H9 (cell line): ENCODE measurements around the gene HTT-AS. TPM values are rescaled to one million over a fixed set of nuclear protein-coding genes. Genes with fewer than 3 reads are reported as not detected.

Experiments used
- DNase-seq: peaks from one replicate; pipeline ENCODE4 v3.0.0-alpha.2; 2017
- H2AFZ ChIP-seq: one replicate; pipeline ENCODE4 v1.6.1; 2013; ENCODE audit warnings: mild to moderate bottlenecking, low read length, control low read depth, moderate library complexity
- H2AK5ac ChIP-seq: 2 replicates; pipeline ENCODE4 v1.6.1; 2013; ENCODE audit warnings: low read length, control low read depth, mixed read lengths; ENCODE audit not compliant: insufficient read length
- H2BK120ac ChIP-seq: one replicate; pipeline ENCODE4 v1.6.1; 2013; ENCODE audit warnings: low read depth, mild to moderate bottlenecking, low read length, control low read depth, inconsistent platforms; ENCODE audit not compliant: poor library complexity, severe bottlenecking
- H2BK12ac ChIP-seq: 2 replicates; pipeline ENCODE4 v1.6.1; 2013; ENCODE audit warnings: low read length, control low read depth, mixed read lengths, low read depth; ENCODE audit not compliant: insufficient read length
- H2BK15ac ChIP-seq: 2 replicates; pipeline ENCODE4 v1.6.1; 2013; ENCODE audit warnings: low read depth, low read length, control low read depth
- H2BK20ac ChIP-seq: one replicate; pipeline ENCODE4 v1.6.1; 2013; ENCODE audit warnings: low read depth, mild to moderate bottlenecking, low read length, control low read depth, inconsistent platforms; ENCODE audit not compliant: poor library complexity, severe bottlenecking
- H2BK5ac ChIP-seq: 2 replicates; pipeline ENCODE4 v1.6.1; 2013; ENCODE audit warnings: low read length, control low read depth, mixed read lengths; ENCODE audit not compliant: insufficient read length
- H3K14ac ChIP-seq: 2 replicates; pipeline ENCODE4 v1.6.1; 2013; ENCODE audit warnings: low read length, control low read depth; ENCODE audit not compliant: insufficient read depth
- H3K18ac ChIP-seq: 2 replicates; pipeline ENCODE4 v1.6.1; 2013; ENCODE audit warnings: low read depth, mild to moderate bottlenecking, mixed read lengths, low read length, control low read depth; ENCODE audit not compliant: insufficient read length
- H3K23ac ChIP-seq: 2 replicates; pipeline ENCODE4 v1.6.1; 2013; ENCODE audit warnings: low read length, control low read depth, mixed read lengths, low read depth; ENCODE audit not compliant: insufficient read length
- H3K23me2 ChIP-seq: 2 replicates; pipeline ENCODE4 v1.6.1; 2013; ENCODE audit warnings: low read depth, mild to moderate bottlenecking, mixed read lengths, low read length, control low read depth; ENCODE audit not compliant: insufficient read length, poor library complexity, severe bottlenecking
- H3K27ac ChIP-seq: 2 replicates; pipeline ENCODE4 v1.5.1; 2013; ENCODE audit warnings: low read length, control low read depth, mixed read lengths, low read depth; ENCODE audit not compliant: insufficient read length
- H3K27me3 ChIP-seq: 2 replicates; pipeline ENCODE4 v1.6.1; 2013; ENCODE audit warnings: low read length, control low read depth, inconsistent platforms; ENCODE audit not compliant: insufficient read depth
- H3K4ac ChIP-seq: 2 replicates; pipeline ENCODE4 v1.6.1; 2013; ENCODE audit warnings: low read depth, mild to moderate bottlenecking, control low read depth, inconsistent platforms, low read length, moderate library complexity
- H3K4me1 ChIP-seq: 2 replicates; pipeline ENCODE4 v1.6.1; 2013; ENCODE audit warnings: low read length, control low read depth, inconsistent platforms; ENCODE audit not compliant: insufficient read depth
- H3K4me2 ChIP-seq: 2 replicates; pipeline ENCODE4 v1.6.1; 2013; ENCODE audit warnings: low read length, control low read depth, mixed read lengths; ENCODE audit not compliant: insufficient read length, insufficient read depth
- H3K56ac ChIP-seq: 2 replicates; pipeline ENCODE4 v1.6.1; 2013; ENCODE audit warnings: low read depth, mild to moderate bottlenecking, mixed read lengths, low read length, control low read depth; ENCODE audit not compliant: insufficient read length
- H3K79me1 ChIP-seq: 2 replicates; pipeline ENCODE4 v1.6.1; 2013; ENCODE audit warnings: low read depth, mild to moderate bottlenecking, moderate library complexity, low read length, control low read depth, inconsistent platforms; ENCODE audit not compliant: insufficient read depth, poor library complexity, severe bottlenecking
- H3K79me2 ChIP-seq: 2 replicates; pipeline ENCODE4 v1.6.1; 2013; ENCODE audit warnings: low read length, control low read depth, inconsistent platforms; ENCODE audit not compliant: insufficient read depth
- H3K9ac ChIP-seq: 2 replicates; pipeline ENCODE4 v1.6.1; 2013; ENCODE audit warnings: low read length, control low read depth, mixed read lengths; ENCODE audit not compliant: insufficient read length; ENCODE audit errors: extremely low read depth
- H3K9me3 ChIP-seq: one replicate; pipeline ENCODE4 v1.6.1; 2013; ENCODE audit warnings: low read depth, low read length, inconsistent platforms; ENCODE audit not compliant: control insufficient read depth
- H3T11ph ChIP-seq: one replicate; pipeline ENCODE4 v1.6.1; 2013; ENCODE audit warnings: mild to moderate bottlenecking, low read length, control low read depth, inconsistent platforms
- H4K20me1 ChIP-seq: one replicate; pipeline ENCODE4 v1.6.1; 2013; ENCODE audit not compliant: control insufficient read depth, insufficient read length, insufficient read depth
- H4K5ac ChIP-seq: 2 replicates; pipeline ENCODE4 v1.6.1; 2013; ENCODE audit warnings: low read depth, mild to moderate bottlenecking, mixed read lengths, low read length, control low read depth; ENCODE audit not compliant: insufficient read length
- H4K8ac ChIP-seq: replicated peaks from 2 replicates; pipeline ENCODE4 v1.6.1; 2013; ENCODE audit warnings: low read length, control low read depth, mixed read lengths, low read depth; ENCODE audit not compliant: insufficient read length
- H4K91ac ChIP-seq: 2 replicates; pipeline ENCODE4 v1.6.1; 2013; ENCODE audit warnings: low read depth, mild to moderate bottlenecking, moderate library complexity, mixed read lengths, low read length, control low read depth; ENCODE audit not compliant: insufficient read length
- H3K27ac Mint-ChIP-seq, 3 experiments: 2 replicates in 2 of 3; 3 replicates in 1 of 3; pipeline ENCODE4 v1.8.0; 2020 to 2021; ENCODE audit warnings: mixed read lengths in 3 of 3, mild to moderate bottlenecking in 1 of 3, moderate library complexity in 1 of 3
- H3K27me3 Mint-ChIP-seq: 2 replicates; pipeline ENCODE4 v1.8.0; 2021; ENCODE audit warnings: low read depth, mild to moderate bottlenecking, moderate library complexity, mixed read lengths
- H3K36me3 Mint-ChIP-seq, 3 experiments: 2 replicates in 2 of 3; 3 replicates in 1 of 3; pipeline ENCODE4 v1.8.0; 2020 to 2021; ENCODE audit warnings: low read depth in 3 of 3, mixed read lengths in 3 of 3; ENCODE audit not compliant: insufficient read depth in 1 of 3
- H3K4me1 Mint-ChIP-seq, 2 experiments: 2 replicates each; pipeline ENCODE4 v1.8.0; 2020; ENCODE audit warnings: mixed read lengths in 2 of 2
- H3K4me3 Mint-ChIP-seq, 2 experiments: 2 replicates in 1 of 2; 3 replicates in 1 of 2; pipeline ENCODE4 v1.8.0; 2020 to 2021; ENCODE audit warnings: mild to moderate bottlenecking in 2 of 2, mixed read lengths in 2 of 2, moderate library complexity in 1 of 2
- H3K9me3 Mint-ChIP-seq, 2 experiments: 2 replicates in 1 of 2; 3 replicates in 1 of 2; pipeline ENCODE4 v1.8.0; 2020; ENCODE audit warnings: mild to moderate bottlenecking in 2 of 2, mixed read lengths in 2 of 2, moderate library complexity in 1 of 2
- CTCF ChIP-seq: fragments of 200-600 bp; sonication (generic); conservative IDR thresholded peaks from 3 replicates; pipeline ENCODE4 v1.8.0; 2021; ENCODE audit warnings: antibody characterized with exemption, mild to moderate bottlenecking
- WGBS: extraction: QIAGEN DNeasy Blood & Tissue Kit; methylation state at CpG from one replicate; pipeline ENCODE4 v1.1.7; 2013; ENCODE audit warnings: missing lambda C conversion rate, low lambda C conversion rate, mixed read lengths; ENCODE audit not compliant: insufficient read length; ENCODE audit errors: extremely low coverage; 5-methylcytosine and 5-hydroxymethylcytosine counted together
- total RNA-seq: library from RNA; stranded (reverse); gene quantifications from 2 replicates; pipeline ENCODE4 v1.2.1, GENCODE V29; 2021

The HTT-AS gene
- total RNA-seq, 1 experiment from 2014 or later = not detected

DNA sequence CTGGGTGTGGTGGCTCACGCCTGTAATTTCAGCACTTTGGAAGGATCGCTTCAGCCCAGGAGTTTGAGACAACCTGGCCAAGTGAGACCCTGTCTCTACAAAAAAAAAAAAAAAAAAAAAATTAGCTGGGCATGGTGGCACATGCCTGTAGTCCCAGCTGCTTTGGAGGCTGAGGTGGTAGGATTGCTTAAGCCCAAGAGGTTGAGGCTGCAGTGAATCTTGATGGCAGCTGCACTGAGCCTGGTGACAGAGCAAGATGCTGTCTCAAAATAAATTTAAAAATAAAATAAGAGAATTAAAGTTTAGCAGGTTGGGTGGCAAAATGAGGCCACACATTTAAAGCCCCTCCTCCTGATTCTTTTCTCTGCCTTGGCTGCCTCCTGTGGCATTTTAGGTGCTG lies 47.3 kb upstream of the HTT-AS start:
- Histone ChIP-seq H3K4me2 (no peak overlapping the region), H3K27me3 (no peaks in the 10 kb centered on the region)

More for the DNA sequence above, 47.3 kb upstream of the HTT-AS start:
- H3T11ph ChIP-seq = no peak overlapping the region
- no peak overlapping the region for H3K56ac ChIP-seq
- no peak overlapping the region for H4K5ac ChIP-seq
- H3K23me2 ChIP-seq = no peaks in the 10 kb centered on the region
- Mint-ChIP-seq H3K4me1 (no peaks in the 10 kb centered on the region), H3K27me3 (no peaks in the 10 kb centered on the region), H3K36me3 (peaks cover 29 to 61% (median 58%) of the 10 kb centered on the region in 3 experiments), H3K27ac (no peak overlapping the region), H3K9me3 (no peaks in the 10 kb centered on the region), H3K4me3 (no peak overlapping the region)
- no peak overlapping the region for H2BK5ac ChIP-seq
- no peaks in the 10 kb centered on the region for H3K9me3 ChIP-seq
- no peak for DNase-seq
- TF ChIP-seq CTCF = no peak
- H4K20me1 ChIP-seq = no peaks in the 10 kb centered on the region
- H4K8ac ChIP-seq = no peak overlapping the region
- no peaks in the 10 kb centered on the region for H3K4me1 ChIP-seq
- no CpG with 5 or more reads among the region's 2 CpGs for WGBS
- no peaks in the 10 kb centered on the region for H3K79me2 ChIP-seq
- no peaks in the 10 kb centered on the region for H3K79me1 ChIP-seq
- H3K23ac ChIP-seq = no peak overlapping the region
- H3K27ac ChIP-seq = no peak overlapping the region
- no peak overlapping the region for H4K91ac ChIP-seq
- H3K14ac ChIP-seq = no peak overlapping the region
- H3K4ac ChIP-seq = no peak overlapping the region
- H2BK20ac ChIP-seq = no peak overlapping the region
- H3K9ac ChIP-seq = no peak overlapping the region
- no peak overlapping the region for H2AFZ ChIP-seq
- no peak overlapping the region for H2AK5ac ChIP-seq
- H2BK15ac ChIP-seq = no peak overlapping the region
- H2BK12ac ChIP-seq = no peak overlapping the region
- no peak overlapping the region for H3K18ac ChIP-seq
- no peak overlapping the region for H2BK120ac ChIP-seq
